ENCODE data around the gene UNC5B. TPM values are rescaled to one million over a fixed set of nuclear protein-coding genes. Genes with fewer than 3 reads are reported as not detected.

UNC5B gene
- total RNA-seq, 1 donor = 9.9 TPM

DNA sequence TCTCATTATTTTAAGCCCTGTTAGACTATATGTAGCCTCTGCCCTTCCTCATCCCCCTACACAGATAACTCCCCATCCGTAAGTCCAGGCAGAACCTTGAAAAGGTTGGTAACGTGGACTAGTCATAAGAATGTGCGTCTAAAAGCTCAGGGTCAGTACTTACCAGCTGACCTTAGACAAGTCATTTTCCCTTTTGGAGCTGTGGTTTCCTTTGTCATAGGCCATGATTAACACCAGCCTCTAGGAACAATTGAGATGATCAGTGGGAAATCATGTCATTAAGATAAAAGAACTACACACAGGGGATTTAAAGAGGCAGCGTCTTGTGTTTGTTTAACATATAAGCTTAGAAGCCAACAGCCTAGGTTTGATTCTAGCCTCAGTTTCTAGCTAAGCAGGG, 6.9 kb upstream of the UNC5B start:
- TF ChIP-seq, protein P1, sequence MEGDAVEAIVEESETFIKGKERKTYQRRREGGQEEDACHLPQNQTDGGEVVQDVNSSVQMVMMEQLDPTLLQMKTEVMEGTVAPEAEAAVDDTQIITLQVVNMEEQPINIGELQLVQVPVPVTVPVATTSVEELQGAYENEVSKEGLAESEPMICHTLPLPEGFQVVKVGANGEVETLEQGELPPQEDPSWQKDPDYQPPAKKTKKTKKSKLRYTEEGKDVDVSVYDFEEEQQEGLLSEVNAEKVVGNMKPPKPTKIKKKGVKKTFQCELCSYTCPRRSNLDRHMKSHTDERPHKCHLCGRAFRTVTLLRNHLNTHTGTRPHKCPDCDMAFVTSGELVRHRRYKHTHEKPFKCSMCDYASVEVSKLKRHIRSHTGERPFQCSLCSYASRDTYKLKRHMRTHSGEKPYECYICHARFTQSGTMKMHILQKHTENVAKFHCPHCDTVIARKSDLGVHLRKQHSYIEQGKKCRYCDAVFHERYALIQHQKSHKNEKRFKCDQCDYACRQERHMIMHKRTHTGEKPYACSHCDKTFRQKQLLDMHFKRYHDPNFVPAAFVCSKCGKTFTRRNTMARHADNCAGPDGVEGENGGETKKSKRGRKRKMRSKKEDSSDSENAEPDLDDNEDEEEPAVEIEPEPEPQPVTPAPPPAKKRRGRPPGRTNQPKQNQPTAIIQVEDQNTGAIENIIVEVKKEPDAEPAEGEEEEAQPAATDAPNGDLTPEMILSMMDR (IDR thresholded peaks at IDR 0.05; ENCODE audit: insufficient read depth, low read depth, low read length) = no peak
- no peak for DNase-seq (ENCODE audit: low read depth)

DNA sequence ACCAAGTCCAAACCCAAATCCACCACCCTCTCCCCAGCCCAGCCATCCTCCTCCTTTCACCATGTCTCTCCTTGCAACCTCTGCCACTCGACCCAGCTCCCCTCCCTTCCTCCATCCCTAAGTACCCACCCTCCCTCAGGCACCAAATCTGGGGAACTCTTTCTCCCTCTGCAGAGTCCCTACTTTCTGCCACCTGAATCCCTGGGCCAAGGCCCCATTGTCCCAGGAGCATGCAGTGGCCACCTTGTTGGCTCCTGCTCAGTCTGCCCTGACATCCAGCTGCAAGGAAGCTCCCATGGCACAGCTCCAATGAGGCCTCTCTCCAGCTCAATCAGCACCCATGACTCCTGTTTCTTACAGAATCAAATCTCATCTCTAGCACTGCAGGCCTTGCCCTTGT, 5.5 kb upstream of the UNC5B start:
- no peak for DNase-seq (ENCODE audit: low read depth)
- TF ChIP-seq, protein P1 (IDR thresholded peaks at IDR 0.05; ENCODE audit: insufficient read depth, low read depth, low read length) = no peak
- H3K4me3 ChIP-seq (ENCODE audit: low read depth, low read length) = no peak overlapping the region

More for the DNA sequence above, 6.9 kb upstream of the UNC5B start:
- no peak overlapping the region for H3K4me3 ChIP-seq (ENCODE audit: low read depth, low read length)

DNA sequence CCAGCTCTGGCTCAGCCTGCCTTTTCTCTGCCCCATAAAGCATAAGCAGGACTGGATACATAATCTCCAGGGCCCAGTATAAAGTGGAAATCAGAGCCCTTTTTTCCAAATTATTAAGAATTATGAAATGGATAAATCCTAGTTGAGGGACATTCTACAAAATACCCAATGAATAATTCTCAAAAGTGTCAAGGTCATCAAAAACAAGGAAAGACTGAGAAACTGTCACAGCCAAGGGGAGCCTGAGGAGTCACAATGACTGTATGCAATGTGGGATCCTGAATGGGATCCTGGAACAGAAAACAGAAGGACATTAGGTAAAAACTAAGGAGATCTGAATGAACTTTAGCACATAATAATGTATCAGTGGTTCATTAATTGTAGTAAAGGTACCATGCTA, 4.8 kb upstream of the UNC5B start:
- TF ChIP-seq, protein P1 (IDR thresholded peaks at IDR 0.05; ENCODE audit: insufficient read depth, low read depth, low read length) = no peak
- no peak overlapping the region for H3K4me3 ChIP-seq (ENCODE audit: low read depth, low read length)
- no peak for DNase-seq (ENCODE audit: low read depth)

DNA sequence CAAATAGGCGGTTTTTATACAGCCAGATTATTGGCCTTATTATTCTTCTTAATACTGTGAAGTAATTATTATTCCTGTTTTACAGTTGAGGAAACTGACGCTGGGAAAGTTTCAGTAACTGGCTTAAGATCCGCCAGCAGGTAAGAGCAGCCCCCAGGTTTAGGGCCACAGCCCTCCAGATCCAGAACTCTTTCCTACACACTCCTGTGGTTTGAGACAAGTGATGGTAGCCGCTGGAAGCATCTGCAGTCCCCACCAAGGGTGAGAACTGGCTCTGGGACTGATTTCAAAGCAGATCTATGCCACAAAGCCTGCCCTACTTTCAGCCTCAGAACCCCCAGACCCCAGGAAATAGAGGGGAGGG, 3.0 kb upstream of the UNC5B start:
- no peak for DNase-seq (ENCODE audit: low read depth)
- H3K4me3 ChIP-seq (ENCODE audit: low read depth, low read length) = no peak overlapping the region
- TF ChIP-seq, protein P1 (IDR thresholded peaks at IDR 0.05; ENCODE audit: insufficient read depth, low read depth, low read length) = no peak

DNA sequence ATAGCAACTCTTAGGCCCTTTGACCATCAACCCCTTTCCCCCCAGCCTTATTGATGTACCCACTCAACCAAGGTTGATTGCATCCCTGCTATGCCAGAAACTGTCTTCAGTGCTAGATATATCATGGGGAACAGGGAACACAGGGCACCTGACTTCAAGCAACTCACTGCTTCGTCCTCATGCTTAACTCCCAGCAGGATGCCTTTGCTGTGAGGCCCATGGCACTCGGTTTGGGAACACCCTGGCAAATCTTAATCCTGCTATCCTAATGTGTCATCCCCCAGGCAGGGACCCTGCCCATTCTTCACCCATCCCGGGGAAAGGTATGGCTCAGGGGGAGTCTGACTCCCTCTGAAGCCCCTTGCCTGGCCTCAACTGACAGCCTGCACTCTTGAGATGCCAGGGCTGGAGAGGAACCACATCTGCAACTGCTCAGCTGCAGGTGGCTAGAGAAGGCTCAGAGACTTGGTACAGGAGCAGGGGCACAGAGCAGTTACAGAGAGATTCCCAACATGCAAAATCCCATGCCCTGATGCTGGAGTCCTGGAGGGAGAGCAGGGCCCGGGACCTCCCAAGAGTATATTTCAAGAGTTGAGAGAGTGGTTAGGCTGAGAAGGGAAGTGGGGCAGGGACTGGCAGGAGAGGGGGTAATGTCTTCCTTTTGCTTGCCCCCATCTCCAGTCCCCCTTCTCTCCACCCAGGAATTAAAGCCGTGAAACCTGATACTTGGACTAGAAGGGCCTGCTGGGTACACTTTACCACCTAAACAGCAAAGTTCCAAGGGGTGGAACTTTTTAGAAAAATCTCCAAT, 2.4 kb upstream of the UNC5B start:
- TF ChIP-seq, protein P1 (IDR thresholded peaks at IDR 0.05; ENCODE audit: insufficient read depth, low read depth, low read length) = no peak
- H3K4me3 ChIP-seq (ENCODE audit: low read depth, low read length) = no peak overlapping the region
- no peak for DNase-seq (ENCODE audit: low read depth)

DNA sequence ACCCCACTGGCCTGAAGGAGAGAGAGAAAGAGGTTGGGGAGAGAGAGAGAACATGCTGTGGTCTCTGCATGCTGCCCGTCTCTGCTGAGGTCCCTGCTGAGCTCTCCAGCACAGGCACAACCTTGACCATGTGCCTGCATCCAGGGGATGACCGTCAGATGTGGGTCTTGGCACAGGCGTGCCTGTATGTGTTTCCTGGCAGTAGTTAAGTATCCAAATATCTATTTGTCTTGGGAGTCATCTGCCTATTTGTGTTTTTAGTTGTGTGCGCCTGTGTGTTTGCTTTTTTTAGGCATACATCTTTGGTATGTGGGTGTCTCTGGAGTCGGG, 1.9 kb upstream of the UNC5B start:
- H3K4me3 ChIP-seq (ENCODE audit: low read depth, low read length) = no peak overlapping the region
- TF ChIP-seq, protein P1 (IDR thresholded peaks at IDR 0.05; ENCODE audit: insufficient read depth, low read depth, low read length) = no peak

DNA sequence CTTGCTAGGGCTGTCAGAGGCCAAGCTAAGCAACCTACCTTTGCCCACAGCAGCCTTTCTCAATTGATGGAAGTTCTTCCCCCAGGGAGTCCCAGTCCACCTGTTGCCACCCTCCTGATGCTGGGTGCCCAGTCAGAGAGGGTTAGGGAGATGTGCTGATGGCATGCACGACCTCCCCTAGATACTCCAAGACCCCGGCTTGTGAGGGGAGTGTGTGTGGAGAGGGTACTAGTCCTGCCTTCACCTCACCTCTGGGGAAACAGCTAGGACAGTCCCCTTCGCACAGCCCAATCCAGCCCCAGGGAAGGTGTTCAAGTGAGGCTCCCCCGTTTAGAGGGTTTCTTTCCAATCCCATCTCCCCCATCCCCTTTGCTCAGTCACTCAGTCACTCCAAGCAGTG, 1.3 kb upstream of the UNC5B start:
- TF ChIP-seq, protein P1 (IDR thresholded peaks at IDR 0.05; ENCODE audit: insufficient read depth, low read depth, low read length) = no peak
- H3K4me3 ChIP-seq (ENCODE audit: low read depth, low read length) = no peak overlapping the region
- DNase-seq (ENCODE audit: low read depth) = no peak

More for the DNA sequence above, 1.9 kb upstream of the UNC5B start:
- DNase-seq (ENCODE audit: low read depth) = no peak

All from fibroblast of villous mesenchyme (primary cell).